GM19372 (cell line): ENCODE measurements around the gene CRYGN.

Experiments
- ATAC-seq: cut with Tn5 transposase; IDR thresholded peaks from one replicate; pipeline ENCODE4 v1.9.1; 2021; ENCODE audit warnings: mild to moderate bottlenecking, low read depth, moderate library complexity; ENCODE audit not compliant: unreplicated experiment

The CRYGN gene

DNA sequence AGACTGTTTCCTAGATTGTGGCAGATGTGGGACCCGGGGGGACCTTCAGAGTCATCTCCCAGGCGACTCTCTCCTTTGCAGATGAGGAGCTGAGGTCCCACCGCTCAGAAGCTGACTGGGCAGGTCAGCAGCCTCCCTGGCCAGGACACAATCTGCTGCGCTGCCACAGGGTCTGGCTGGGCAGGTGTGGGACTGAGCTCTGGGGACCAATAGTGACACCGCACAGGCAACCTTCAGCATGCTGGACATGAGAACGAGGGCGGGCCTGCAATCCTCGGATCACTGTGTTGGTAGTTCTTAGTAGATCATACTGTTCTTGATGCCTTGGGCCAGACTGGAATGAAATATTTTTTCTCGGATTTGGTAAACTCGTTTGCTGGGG, 20.5 kb upstream of the CRYGN start:
- ATAC-seq = no peak

DNA sequence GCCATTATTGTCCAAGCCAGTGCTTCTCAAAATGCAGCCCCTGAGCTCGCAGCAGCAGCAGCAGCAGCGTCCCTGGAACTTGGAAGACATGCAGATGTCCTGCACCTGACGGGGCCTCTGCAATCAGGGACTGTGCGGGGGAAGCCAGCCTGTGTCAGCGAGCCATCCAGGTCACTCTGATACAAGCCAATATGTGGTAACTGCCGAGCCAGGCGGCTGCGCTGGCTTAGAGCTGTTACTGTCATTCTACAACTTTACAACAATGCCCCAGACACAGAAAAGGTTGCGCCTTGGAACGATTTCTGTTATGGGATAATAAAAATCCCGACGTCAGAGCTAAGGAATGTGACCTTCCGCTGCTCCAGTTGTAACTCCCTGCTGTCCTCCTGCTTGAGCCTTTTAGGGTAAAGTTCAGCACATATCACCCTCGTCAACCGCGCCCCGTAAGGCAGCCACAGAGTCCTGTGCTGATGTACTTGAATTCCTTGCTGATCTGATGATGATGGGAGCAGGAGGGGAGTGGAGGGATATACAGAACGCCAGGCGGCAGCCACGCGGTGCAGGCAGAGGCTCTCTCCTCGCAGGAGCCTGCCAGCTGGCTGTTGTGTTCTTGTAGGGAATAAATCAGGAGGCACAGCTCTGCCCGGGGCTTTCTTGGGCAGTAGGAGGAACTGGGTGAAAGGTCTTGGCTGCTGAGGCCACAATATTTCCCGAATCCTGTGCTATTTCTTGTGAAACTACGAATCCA, 20.0 kb upstream of the CRYGN start:
- no peak for ATAC-seq

DNA sequence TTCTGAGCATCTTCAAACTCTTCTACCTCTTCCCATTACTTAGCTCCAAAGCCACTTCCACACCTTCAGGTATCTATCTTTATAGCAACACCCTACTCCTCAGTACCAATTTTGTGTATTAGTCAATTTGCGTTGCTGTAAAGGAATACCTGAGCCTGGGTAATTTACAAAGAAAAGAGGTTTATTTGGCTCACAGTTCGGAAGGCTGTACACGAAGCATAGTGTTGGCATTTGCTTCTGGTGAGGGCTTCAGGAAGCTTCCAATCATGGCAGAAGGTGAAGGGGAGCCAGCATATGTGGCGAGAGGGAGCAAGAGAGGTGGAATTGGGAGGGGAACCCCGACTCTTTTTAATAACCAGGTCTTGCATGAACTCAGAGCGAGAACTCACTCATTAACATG, 17.6 kb upstream of the CRYGN start:
- ATAC-seq = no peak

DNA sequence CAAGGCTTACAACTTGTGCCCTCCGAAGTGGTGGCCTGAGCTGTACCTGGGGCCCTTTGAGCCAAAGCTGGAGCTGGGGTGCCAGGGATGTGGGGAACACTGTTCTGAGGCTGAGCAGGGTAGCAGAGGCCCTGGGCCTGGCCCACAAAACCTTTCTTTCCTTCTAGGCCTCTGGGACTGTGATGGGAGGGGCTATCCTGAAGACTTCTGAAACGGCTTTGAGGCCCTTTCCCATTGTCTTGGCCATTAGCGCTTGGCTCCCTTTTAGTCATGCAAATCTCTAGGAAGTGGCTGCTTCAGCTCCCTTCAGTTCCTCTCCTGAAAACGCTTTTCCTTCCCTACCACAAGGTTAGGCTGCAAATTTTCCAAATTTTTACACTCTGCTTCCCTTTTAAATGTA, 16.8 kb upstream of the CRYGN start:
- no peak for ATAC-seq

DNA sequence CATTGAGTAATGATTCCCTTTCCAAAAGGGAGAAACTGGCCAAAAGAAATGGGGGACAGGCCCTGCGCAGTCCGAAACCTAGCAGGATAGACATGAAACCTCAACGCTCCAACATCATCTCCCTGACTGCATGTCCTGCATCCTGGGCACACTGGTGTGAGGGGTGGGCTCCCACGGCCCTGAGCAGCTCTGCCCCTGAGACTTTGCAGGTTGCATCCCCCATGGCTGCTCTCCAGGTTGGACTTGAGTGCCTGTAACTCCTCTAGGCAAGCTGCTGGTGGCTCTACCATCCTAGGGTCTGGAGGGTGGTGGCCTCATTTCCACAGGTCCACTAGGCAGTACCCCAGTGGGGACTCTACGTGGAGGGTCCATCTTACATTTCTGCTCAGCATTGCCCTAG, 16.3 kb upstream of the CRYGN start:
- no peak for ATAC-seq

DNA sequence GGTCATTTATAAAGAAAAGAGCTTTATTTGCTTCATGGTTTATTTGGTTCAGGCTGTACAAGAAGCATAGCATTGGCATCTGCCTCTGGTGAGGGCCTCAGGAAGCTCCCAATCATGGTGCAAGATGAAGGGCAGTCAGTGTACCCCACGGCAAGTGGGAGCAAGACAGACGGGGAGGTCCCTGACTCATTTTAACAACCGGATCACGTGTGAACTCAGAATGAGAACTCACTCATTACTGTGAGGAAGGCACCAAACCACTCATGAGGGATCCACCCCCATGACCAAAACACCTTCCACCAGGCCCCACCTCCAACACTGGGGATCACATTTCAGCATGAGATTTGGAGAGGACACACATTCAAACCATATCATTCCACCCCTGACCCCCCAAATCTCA, 15.7 kb upstream of the CRYGN start:
- no peak for ATAC-seq

DNA sequence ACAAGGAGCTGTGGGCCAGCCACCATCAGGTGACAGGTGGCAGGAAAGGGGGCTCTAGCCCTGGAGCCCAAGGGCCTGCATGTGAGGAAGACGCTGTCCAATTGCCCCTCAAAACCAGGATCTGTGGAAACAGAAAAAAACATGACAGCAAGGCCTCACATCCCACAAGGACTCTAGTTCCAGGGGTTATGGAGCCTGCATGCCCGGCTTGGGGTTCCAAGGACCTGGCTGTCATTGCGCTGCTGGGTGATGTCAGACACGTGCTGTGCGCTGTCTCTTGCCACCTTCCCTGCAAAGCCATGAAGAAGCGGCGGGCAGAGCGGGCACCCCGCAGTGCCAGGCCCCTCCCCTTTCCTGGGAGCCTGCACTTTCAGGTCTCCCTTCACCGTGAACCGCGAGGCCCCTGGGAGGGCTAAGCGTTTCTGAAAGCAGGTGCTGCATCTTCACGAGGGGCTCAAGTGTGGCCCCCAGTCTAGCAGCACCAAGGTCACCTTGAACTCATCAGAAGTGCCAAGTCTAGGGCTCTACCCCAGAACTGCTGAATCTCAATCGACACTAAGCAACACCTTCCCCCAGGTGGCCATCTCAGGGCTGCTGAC, 15.1 kb upstream of the CRYGN start:
- ATAC-seq = no peak

DNA sequence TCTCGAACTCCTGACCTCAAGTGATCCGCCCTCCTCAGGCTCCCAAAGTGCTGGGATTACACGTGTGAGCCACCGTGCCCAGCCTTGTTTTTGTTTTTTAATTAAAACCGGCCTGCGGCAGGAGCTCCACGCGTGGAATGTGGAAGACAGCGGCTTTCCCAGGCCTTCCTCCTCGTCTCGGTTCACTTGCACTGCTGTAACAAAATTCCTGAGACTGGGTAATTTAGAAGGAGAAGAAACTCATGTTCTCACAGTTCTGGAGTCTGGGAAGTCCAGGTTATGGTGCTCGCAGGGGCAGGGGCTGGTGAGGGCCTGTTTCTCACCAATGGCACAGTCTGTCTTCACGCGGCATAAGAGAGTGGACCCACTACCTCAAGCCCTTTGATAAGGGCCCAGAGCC, 14.4 kb upstream of the CRYGN start:
- ATAC-seq = no peak

DNA sequence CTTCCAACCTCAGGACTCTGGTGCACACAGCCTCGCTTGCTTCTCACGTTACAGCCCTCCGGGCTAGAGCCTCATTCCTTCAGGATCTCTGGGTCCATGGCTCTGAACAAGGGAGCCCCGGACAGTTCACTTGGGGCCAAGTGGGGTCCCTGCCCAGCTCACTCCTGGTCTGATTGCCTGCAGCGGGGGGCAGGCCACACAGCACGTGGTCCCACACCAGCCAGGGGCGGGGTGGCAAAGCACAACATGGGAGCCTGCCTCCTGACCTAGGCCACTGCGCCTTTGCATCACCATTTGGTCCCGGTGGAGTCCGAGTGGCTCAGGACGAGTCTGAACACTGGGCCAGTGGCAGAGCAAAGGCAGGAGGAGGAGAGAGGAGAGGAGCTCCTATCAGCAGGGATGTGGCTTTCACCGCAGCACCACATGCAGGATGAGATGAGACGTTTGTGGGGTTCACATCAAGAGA, 13.4 kb upstream of the CRYGN start:
- no peak for ATAC-seq

DNA sequence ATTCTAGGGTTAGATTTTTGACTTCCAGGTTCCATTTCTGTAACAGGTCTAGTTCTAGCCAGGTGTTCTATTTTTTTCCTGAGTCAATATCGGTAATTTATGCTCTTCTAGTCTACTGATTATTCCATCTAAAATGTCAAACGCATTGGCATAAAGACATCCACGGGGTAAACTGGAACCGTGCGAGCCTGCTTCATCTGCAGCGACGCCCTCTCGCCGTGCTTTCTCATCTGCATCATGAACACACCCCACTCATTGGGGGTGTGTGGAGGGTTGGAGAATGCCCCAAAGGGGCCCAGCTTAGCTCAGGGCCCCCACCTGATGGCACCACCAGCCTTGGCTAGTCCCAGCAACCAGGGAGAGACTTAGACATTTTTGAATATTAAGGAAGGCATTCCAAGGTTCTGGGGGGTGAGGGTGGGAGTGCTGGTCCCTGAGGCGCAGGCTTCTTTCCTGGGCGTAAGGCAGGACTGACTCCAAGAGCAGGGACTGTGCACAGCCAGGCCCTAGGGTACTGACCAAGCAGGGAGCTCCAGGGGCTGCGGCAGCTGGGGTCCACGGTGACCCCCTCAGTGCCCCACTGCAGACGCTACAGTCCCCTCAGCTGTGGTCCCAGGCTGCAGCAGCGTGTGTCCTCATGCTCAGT, 12.9 kb upstream of the CRYGN start:
- no peak for ATAC-seq

DNA sequence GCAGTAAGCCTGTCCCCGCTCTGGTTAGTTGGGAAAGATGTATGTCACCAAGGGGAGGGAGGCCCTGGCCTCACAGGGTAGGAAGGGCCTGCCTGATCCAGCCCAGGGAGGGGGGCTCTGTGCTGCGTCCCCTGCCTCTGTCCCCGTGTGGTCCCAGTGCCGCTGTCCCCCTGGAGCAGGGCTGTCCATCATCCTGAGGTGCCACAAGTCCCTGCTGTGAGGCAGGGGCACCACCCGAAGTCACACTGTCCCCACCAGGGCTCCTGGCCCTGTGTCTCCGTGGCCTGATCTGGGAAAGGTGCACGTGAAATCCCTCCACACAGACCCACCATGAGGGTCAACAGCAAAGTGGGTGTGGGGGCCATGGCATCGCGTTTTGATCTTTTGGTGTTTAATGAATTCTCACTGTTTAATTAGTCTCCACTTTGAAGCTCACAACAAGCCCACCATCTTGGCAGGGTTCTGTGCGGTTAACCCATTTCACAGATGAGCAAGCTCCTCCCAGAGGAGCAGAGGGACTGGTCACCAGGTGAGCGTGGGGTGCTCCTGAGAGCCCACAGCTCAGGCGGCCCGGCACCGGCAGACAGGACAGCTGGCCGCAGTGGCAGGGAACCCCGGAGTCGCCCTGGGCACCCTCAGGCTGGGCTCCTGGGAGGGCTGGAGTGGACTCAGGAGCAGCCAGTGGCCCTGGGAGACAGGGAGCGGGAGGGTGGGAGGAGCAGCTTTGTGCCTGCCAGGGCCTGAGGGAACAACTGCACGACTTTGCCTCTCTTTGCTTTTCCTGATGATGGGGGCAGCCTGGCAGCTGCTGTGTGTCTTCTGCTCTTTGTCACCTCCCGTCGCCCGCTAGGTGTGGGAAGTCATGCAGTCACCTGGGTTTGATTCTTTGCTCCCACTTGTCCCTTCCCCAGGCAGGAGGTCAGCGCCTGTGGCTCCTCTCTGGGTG, 12.0 kb upstream of the CRYGN start:
- ATAC-seq = no peak

DNA sequence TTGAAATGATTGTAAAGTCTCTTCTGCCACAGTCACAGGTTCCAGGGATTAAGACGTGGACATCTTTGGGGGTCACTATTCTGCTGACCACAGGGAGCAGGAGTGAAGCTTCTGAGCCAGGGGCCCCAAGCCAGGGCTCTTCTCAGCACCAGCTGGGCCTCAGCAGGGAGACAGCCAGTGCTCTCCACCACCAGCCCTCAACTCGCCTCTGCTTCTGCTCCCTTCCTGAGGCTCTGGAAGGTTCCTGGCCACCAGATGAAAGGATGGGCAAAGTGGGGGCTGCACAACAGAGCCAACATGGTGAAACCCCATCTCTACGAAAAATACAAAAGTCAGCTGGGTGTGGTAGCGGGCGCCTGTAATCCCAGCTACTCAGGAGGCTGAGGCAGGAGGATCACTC, 11.2 kb upstream of the CRYGN start:
- no peak for ATAC-seq

DNA sequence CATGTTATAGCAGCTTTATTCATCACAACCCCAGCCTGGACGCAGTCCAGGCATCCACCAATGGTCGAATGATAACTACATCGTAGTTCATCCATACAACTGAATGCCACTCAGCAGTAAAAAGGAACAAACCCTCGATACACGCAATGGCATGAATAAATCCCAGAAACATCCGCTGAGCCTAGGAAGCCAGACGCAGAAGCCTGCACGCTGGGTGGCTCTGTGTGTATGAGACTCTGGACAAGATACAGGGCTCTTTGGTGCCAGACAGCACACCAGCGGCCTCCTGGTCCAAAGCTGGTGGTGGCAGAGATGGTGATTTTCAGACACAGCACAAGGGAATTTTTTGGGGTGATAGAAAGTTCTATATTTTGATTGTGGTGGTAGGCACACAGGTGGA, 10.0 kb upstream of the CRYGN start:
- no peak for ATAC-seq

DNA sequence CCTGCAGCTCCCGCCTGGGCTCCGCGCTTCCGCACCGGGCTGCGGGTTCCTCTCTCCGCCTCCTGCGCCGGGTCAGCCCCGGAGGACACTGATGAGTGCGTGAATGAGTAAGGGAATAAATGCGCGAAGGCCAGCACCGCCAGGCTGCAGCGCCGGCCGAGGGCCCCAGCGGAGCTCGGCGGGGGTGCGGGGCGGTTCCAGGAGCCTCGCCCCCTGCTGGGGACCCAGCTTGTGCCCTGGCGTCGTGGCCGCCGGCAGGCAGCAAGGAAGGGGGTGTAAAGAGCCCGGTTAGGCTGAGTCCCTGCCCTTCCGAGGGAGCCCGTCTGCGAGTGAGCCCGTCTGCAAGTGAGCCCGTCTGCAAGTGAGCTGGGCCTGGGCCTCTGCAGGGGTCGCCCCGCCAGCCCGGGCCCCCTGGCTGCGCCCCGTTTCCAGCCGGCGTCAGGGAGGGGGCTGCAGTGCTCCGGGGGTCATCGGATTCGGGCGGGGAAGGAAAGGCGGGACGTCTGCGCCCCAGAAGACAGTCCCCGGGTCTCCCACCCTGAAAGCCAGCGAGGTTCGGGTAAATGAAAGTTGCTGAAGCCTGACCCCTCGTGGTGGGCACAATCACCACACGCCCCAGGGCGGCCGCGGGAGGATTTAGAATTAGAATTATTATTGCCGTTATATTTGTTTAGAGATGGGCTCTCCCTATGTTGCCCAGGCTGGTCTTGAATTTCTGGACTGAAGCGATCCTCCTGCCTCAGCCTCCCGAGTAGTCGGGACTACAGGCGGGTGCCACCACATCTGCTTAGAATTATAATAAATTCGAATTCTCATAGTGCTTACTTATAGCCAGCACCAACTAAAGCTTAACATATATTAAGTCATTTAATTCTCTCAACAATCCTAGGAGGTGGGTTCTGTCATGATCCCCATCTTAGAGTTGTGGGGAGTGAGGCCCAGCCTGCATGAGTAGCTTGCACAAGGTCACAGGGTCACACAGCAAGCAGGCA, 8.6 kb upstream of the CRYGN start:
- ATAC-seq = peak; percentile 75

DNA sequence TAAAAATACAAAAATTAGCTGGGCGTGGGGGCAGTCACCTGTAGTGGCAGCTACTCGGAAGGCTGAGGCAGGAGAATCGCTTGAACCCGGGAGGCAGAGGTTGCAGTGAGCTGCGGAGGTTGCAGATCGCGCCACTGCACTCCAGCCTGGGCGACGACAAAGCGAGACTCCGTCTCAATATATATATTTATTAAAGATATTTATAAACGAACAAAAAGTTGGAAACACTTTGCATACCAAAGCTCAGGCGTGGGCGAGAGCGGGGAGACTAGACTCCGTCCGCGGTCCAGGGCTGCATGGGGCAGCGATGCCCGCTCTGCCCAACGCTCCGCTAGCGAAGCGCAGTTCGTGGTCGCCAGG, 7.9 kb upstream of the CRYGN start:
- ATAC-seq = no peak

DNA sequence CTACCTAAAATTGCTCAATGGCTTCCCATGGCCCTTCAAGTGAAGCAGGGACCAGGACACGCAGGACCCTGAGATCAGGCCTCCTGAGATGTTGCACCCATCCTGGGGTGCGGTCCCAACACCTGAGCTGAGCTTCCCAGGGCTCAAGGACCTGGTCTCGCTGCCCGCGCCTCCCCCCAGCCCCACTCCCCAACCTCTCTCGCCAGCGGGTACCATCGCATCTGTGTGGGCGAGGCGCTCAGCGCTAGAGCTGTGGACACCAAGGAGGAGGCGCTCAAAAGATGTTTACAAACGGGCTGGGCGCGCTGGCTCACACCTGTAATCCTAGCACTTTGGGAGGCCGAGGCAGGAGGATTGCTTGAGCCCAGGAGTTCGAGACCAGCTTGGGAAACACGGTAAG, 7.4 kb upstream of the CRYGN start:
- ATAC-seq = no peak

DNA sequence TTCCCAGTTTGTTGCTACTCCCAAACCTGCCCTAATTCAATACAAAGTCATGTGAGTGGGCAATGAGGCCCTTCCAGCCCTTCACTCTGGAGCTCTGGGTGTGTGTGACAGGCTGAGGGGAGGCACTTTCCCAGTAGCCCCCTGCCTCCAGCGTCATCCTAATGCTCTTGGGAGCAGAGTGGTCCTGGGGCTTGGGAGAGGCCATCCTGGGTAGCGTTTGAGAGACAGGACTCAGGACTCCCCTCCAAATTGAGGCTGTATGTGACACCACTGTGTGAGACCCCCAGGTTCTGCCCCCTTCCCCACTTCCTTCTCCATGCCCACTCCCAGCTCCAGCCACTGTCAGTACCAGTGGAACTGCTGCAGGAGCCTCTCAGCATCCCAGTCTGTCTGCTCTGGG, 6.5 kb upstream of the CRYGN start:
- no peak for ATAC-seq

DNA sequence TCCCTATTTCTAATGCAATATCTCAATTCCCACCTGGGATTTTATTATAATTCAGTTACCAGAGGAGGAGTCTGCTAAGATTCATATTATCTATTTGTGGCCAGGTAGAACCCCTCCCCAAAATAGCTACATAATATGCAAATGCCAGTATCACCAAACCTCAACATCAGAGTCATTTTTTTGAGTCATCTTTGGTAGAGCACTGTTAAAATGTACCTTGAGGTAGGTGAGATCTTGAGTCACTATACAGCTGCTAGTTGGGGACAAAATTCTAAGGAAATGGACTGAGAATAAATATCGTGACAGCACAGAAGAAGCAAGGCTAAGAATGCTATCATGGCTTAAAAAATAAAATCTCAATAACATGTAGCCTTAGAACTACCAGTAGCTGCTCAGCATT, 4.7 kb upstream of the CRYGN start:
- no peak for ATAC-seq

DNA sequence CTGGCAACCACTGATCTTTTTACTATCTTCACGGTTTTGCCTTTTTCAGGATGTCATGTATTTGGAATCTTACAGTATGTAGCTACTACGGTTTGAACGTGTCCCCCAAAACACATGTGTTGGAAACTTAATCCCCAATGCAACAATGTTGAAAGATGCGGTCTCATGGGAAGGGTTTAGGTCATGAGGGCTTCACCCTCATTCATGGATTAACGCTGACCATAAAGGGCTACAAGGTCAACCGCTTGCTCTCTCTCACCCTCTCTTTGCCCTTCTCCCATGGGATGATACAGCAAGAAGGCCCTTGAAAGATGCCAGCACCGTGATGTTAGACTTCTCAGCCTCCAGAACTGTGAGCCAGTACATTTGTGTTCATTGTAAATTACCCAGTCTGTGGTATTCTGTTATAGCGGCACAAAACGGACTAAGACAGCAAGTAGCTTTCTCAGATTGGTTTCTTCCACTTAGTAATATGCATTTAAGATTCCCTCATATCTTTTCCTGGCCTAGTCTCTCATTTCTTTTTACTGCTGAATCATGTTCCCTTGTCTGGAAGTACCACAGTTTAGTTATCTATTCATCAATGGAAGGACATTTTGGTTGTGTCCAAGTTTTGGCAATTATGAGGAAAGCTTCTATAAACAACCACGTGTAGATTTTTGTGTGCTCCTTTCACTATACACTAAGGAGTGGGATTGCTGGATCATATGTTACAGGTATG, 3.0 kb upstream of the CRYGN start:
- no peak for ATAC-seq
